ENCODE measurements around the gene TMEM11.

DNA sequence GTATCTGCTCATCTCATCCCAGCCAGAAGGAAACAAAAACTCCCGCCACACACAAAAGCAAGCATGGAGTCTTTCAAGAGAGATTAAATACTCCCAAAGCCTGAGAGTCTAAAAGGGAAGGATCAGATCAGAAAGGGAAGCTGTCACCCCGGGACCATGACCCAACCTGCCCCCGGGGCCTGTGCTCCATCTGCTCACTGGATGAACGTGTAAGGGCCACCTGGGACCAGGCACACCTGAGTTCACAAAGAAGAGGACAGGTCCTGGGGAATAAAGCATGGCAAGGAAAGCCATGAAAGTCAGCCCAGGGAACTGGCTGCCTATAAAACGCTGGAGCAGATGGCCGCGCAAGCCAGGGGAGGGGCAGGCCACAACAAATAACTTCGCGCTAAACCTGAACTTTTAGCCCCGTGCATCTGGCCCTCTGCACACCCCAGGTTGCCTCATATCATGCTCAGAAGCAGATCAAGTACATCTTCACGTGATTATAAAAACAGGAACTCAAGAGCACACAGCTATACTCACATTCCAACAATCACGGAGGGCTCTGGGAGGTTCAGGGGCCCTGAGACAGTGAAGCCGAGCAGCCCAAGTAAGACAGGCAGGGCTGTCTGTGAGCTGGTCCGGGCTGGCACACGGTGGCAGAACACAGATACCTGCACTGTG, 3.4 kb downstream of the TMEM11 start:
- TF ChIP-seq CTCF (IDR thresholded peaks at IDR 0.05) (no peak), EZH2 (IDR thresholded peaks at IDR 0.05; ENCODE audit: borderline replicate concordance, insufficient read depth, low read depth, low read length, poor library complexity, severe bottlenecking) (no peak)
